RKO (cell line): ENCODE results near the gene RYR3.
"Not testable (repeated sequence)": the region's sequence is repeated elsewhere in the genome, so short reads cannot be mapped to it uniquely, and the experiment has no call there.

ENCODE experiments used
- DNase-seq: peaks from one replicate; pipeline ENCODE4 v3.0.0-alpha.2; 2016; ENCODE audit warnings: low spot score

Gene RYR3

DNA sequence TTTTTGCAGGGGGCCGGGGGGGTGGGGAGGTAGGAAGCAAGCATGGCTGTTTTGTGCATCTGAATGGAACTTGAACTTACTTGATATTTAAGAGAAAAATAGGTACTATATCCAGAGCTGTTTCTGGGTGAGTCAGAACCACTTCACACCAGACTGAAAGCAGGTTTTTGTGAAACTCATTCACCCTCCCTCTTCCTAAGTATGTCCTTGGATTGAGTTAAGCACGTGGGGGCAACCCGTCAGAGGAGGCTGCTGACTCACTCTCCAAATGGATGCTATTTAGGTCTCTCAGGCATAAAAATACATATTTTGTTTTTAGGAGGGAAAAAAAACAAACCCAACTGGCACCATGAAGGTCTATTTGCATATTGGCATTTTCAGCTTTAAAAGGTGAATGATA, 270.3 kb downstream of the RYR3 start:
- DNase-seq: peak; percentile 43

DNA sequence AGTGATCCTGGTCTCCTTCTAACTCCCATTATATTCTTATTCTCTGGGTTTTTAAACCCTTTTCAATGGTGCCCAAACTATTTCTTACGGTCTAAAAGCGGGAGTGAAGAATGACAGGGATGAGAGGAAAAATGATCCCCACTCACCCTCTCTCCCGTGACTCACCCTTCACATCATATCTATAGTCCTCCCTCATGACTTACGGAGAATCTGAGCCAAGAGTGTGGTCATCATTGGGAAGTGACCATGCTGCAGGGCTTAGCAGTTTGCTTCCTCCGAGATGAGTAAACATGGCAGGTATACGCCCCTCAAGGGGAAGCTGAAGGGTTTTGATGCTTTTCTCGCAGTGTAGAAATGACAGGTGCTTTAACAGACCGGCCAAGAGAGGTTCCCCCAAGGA, 274.0 kb downstream of the RYR3 start:
- peak; percentile 81 for DNase-seq

DNA sequence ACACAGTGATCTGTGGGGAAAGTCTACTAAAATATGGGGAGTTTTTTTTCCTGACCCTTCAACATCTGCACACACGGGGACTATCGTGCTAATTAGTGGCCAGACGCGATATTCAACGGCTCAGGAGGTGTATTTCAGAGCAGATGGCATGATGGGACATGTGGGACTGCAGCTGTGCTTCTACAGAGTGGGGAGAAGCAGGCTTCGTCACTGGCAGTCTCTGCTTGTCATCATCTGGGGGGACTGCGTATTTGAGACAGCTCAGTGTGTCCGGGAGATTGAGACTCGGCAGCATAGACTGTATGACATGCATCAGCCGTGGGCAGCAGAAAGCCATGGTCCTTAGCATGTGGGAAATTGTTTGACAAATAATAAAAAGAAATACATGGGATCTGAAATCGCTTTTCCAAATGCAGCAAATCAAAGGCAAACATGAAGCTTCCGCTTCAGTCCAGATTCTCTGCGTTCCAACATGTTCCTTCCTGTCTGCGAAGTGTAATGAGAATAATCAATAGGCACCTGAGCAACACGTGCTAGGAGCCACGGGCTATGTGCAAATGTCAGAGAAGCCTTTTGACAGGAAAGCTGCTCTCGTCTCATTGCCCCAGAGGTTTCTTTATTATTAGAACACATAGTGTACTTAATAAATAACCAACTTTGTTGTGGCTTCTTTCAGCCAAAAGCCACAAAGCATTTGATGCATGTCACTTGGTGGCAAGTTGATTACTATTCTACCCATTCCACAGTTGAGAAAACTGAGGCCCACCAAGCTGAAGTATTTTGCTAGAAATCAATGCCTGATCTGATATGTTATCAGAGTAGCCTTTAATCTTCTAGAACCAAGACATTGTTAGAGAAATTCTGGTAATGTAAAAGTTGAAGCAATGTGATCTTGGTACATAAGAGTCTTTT, 276.3 kb downstream of the RYR3 start:
- no peak for DNase-seq

DNA sequence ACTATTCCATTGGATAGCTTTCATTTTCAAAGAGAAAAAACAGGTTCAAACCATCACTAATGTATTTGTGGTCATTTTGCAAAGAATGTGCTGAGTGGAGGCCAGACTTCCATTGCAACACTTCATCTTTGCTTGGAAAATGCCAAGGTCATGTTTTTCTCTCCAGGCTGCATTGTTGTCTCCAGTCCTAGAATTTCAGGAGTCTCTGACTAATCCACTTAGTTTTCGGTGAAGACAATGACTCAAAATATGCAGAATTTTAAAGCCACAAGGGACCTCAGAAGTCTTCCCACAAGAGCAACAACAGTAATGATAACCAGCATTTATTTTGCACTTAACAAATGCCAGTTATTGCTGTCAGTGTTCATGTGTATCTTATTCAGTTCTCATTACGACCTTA, 277.0 kb downstream of the RYR3 start:
- DNase-seq: no peak

DNA sequence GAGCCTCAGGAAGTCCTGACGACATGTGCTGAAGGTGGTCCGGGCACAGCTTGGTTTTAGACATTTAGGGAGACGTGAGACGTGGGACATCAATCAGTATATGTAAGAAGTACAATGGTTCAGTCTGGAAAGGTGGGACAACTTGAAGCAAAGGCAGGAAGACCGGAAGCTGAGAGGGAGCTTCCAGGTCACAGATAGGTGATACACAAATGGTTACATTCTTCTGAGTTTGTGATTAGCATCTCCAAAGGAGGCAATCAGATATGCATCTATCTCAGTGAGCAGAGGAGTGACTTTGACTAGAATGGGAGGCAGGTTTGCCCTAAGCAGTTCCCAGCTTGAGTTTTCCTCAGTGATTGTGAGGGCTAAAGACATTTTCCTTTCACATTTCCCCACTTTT, 282.1 kb downstream of the RYR3 start:
- no peak for DNase-seq

DNA sequence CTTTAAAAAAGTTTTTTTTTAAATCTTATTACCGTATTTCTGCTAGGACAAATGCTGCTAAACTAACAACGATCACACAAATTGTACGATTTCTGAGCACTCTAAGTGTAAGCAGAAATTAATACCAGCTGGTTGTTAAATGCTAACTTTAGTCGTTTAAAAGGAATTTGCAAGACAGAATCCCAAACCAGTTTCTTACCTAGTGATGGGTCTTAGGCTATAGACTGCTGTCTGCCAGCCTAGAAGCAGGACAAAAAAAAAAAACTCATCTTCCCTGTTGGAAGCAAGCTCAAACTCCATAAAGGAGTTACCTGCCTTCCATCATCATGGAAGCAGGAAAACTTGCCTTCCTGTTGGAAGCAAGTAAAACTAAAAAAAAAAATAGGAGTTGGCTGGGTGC, 287.6 kb downstream of the RYR3 start:
- DNase-seq: not testable (repeated sequence)

DNA sequence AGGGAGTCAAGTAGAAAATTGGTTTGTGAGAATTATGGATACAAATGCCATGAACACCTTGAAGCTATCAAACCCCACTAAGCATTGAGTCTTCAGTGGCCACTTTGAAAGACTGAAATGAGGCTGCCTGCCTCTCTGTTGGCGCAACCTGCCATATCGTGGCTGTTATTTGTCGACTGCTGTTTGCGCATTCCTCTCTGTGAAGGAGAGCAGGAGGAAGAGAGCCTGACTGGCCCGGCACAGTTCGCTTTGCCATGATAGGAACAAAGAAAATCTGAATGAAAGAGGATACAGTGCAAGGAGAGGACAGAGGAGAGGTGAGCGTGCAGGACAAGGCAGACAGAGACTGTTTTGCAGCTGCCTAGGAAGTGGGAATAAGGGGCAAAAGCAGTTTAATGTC, 289.4 kb downstream of the RYR3 start:
- DNase-seq: no peak

DNA sequence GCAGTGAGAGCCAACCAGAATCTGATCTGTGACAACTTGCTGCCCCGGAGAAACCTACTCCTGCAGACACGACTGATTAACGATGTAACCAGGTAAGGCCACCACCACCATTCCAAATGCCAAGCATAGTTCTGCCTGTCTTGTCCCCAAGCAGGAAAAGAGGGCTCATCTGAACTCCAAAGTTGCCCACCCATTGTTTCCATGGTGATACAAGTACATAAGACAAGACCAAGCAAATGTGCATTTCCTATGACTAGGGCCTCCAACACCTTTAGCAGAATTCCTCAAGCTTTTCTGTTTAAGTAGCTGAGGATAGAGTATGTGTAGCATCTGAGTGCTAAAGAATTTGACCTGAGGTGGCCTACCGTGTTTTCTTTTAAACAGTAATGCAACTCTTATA, 290.7 kb downstream of the RYR3 start:
- DNase-seq: no peak

DNA sequence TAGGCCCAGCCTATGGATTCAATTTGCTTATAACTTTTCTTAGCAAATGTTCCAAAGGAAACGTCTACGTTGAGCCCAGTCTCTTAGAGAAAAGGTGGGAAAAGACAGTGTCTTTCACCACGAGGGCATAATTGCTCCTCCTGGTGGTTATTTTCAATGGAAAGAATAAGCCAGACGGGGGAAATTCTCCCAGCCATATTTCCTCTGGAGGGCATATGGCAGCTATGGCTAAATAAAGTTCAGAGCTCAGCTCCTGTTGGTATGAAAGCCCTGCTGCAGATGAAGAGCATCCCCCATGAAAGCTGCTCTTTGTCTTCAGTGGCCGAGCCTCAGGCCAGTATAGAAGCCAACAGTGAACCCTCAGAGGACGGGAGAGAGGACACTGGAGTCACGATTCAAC, 297.9 kb downstream of the RYR3 start:
- DNase-seq: no peak

DNA sequence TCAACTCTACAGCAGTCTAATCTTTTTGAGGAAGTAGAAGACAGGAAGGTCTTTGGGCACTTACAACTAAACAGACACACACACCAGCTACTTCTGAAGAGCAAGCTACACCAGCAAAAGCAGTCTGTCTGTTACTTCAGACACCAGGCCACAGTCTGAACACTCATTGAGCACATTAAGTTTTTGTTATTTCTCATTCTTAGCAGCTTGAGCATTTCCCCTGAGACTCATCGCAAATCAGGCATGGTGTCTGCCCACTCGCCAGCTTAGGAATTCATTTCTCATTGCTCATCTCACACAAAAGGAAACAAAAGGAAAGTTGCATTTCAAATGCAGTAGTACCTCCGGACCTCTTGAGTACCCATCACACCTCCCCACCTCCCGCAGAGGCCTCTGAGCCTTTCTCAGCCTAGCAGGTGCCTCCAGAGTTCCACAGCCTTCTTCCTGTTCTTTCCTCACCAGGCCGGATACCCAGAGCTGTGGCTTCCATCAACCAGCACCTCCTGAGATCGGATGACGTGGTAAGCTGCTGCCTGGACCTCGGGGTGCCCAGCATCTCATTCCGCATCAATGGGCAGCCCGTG, 302.0 kb downstream of the RYR3 start:
- DNase-seq: no peak

DNA sequence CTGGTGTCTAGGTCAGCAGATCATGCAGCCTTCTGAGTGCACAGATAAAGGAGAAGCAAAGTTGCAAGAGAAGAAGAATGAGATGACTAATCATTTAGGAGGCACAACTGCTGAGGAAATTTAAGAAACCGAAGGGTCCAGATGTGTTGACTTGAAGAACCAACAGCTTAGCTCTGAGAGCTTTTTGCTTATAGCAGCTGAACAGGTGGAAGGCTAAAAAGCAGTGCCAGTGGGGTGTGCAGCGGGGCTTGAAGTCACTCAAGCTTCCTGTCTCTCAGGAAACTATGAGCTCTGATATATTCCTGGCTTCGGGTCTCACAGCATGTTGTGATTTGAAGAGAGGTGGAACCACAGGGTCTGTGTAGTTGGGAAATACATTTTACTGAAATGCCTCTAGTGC, 305.7 kb downstream of the RYR3 start:
- DNase-seq: no peak

DNA sequence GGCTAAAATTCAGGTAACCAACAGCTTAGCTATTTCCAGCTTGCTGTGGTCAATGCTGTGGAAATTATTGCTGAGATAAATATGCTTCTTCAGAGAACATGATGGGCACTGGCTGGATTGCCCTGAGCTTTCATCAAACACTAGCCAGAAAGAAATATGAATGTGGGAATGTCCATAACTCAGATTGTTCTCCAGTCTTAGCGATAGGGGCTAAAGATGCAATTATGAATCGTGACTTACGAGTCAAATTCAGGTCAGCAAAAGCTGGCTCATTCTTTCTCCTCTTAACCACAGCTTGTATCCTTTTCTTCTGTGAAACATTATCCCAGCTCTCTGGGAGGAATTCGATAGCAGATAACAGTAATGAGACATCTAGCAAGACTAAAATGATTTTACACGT, 307.6 kb downstream of the RYR3 start:
- DNase-seq: no peak

DNA sequence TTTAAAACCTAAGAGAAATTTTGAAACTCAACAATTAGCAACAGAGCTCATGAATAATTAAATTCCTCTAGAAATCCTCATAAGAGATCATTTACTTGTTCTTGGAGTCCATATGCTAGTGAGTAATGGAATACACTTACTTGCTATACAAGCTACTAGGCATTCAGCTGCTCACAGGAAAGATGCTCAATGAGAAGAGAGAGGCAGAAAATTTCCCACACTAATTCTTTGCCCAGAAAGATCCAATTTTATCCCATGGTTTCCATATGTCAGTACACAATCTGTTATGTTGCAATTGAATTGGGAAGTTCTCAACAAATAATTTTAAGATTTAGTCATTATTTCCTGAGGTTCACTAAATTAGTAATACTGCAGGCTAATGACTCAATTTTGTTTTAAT, 310.4 kb downstream of the RYR3 start:
- DNase-seq: no peak

DNA sequence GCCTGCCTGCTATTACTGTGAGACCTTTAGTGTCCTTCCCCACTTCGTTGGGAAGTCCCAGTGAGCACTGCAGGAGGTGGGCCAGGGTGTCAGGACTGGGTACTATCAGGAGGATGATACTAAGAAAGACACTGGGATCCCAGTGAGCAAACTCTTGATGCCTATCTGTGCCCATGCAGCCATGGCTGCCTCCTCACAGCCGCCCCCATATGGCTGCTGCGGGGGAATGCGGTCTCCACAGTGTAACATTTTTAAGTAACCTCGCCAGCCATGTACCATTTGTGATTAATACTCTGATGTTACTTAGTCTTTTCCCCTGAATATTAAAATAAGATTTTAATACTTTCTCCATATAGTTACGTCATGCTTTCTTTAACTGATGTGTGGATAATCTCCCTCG, 312.2 kb downstream of the RYR3 start:
- DNase-seq: no peak

DNA sequence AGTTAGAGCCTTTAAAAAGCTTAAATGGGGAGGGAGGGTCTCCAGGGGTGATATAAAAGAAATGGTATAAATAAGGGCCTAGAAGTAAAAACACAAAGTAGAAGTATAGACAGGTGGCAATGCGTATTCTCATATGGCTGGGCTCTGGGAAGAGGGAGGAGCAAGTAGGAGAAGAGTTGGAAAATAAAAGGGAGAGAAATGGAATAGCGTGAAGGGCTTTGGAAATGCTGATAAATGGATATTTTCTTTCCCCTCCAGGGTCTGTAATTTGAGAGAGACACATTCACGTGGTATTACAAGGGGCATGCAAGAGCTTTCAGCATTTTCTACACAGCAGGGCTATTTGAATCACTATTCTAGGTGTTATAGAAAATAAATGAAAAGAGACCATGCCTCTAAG, 313.7 kb downstream of the RYR3 start:
- no peak for DNase-seq

DNA sequence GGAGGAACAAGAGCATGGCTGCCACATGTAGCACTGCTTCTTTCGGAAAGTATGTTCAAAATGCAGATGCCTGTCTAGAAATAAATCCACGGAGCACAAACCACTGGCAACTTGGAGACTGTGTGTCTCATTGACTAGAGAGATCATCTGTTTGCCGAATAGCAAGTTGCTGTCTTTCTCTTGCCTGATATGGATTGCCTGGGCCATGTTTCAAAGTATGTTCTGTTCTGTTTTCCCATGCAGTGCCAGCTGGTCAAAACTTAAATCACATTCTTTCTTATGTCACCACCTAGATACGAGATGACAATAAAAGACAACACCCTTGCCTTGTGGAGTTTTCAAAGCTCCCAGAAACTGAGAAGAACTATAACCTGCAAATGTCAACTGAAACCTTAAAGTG, 318.9 kb downstream of the RYR3 start:
- no peak for DNase-seq

DNA sequence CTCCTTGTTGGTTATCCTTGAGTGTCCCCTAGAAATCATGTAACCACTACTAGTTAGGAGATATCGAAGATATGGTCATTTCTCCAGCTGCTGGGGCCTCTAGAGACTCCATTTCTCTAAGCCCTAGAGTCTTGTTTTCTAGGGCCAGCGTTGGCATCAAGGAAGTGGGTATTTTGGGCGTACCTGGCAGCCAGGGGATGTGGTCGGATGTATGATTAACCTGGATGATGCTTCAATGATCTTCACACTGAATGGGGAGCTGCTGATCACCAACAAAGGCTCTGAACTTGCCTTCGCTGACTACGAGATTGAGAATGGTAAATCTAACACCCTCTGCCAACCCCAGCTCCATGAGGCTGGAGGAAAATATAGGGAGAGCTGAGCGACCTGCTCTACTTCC, 325.5 kb downstream of the RYR3 start:
- DNase-seq: no peak

DNA sequence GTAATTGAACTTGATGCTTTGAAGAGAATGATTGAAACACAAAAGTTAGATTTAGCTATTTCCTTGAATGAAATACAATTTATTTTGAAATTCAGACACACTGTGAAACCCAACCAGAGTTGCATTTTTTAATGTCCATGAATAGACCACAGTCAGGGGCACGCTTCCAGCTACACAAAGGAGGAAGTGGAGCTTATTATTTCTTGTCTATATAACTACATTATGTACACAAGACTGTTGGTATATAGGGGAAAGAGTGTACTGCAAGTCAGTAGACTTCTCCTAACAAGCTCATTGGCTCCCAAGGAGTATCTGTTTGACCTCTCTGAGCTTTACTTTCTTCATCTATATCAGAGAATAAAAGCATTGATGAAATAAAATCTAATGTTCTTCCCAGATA, 326.2 kb downstream of the RYR3 start:
- DNase-seq: no peak

DNA sequence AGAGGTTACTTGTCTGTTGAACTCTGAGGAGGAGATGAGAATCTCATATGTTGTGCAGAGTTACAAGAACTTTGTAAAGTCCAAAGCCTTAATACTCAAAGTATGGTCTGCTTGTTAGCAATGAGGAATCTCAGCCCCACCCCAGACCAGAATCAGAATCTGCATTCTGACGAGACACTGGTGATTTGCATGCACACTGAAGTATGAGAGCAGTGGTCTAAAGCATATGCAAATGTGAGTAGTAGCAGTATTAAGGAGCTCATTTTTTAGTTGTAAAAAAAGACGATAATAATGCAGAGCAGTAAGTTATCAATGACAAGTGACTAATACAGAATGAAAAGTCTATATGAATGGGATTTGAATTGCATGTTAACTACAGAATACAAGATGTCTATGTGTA, 327.7 kb downstream of the RYR3 start:
- DNase-seq: no peak

DNA sequence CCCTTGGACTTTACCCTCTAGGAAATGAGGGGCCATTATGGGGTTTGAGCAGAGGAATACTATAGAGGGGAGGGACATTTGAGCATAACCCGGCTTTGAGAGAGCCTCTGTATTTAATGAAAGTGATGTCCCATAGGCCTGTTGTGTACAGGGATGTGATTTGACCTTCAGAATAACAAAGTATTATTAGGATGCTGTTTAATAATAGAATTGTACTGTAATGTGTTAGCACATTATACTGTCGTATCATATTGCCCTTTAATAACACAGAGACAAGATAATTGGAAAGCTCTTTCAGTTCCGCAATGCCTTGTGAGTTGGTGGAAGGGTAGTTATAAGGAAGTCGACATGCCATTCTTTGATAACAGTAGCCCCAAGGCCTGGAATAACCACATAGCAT, 328.3 kb downstream of the RYR3 start:
- DNase-seq: no peak

DNA sequence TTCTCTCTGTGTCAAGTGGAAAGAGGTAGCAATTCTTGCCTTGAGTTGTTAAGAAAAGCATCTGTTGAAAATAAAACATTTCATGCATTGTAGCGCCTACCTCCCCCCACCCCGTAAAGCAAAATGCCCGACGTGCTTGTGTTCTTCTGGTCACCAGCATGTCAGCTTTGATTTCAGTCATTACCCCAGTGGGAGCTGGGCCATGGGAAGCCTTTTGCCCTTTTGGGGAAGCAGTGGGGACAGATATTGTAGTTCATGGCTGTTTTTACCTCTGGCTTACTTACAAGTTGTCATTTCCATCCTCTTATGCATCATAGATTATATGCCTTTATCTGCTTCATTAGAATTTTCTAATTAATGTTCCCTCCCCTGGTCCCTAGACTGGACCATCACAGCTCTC, 328.7 kb downstream of the RYR3 start:
- DNase-seq: no peak

DNA sequence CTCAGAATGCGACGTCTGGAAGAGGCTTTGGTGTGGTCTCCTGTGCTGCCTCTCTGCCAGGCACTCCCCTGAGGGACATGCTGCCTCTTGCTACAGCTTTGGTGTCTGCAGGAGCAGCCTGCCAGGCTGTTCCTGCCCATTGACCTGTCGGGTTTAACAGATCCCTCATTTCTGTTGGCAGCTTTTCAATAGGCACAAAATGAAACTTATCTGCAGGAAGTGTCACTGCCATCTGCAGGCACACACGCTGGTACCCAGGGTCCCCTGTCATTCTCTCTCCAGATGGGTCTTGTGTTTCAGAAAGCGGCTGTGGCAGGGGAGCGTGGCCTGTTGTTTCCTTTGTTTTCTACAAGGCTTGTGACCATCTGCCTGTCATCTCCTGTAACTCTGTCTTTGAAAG, 329.2 kb downstream of the RYR3 start:
- DNase-seq: no peak

DNA sequence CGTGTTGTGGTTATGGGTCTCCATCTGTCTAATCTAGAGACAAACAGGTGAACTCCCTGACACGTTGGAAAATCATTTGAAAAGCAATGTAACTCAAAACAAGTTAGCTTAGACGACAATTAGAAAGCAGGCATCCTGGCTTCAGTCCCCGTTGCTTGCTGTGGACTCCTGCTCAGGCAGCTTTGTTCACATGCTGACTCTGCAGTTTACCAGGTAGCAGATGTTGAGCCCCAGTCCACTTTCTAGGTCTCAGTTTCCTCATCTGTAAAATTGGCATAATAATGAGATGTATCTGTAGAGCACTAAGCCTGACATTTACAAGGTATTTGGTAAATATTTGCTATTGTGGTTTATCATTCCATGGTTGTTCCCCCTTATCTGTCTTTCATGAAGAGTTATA, 330.3 kb downstream of the RYR3 start:
- no peak for DNase-seq

DNA sequence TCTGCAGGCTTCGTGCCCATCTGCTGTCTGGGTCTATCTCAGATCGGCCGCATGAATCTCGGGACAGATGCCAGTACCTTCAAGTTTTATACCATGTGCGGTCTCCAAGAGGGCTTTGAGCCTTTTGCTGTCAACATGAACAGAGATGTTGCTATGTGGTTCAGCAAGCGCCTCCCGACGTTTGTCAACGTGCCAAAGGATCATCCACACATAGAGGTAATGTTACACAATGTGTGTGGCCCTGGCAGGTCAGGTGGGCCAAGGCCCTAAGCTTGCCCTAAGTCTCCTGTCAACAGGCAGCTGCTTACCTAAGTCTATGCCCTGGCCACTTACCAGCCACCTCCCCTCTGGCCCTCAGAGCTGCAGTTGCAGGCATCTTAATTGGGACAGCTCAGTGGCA, 333.5 kb downstream of the RYR3 start:
- no peak for DNase-seq
